GM12892 (cell line): ENCODE results near the gene LRMDA.
"Not testable (repeated sequence)": the region's sequence is repeated elsewhere in the genome, so short reads cannot be mapped to it uniquely, and the experiment has no call there.

Source experiments
- DNase-seq: peaks from one replicate; pipeline ENCODE4 v3.0.0; 2011; ENCODE audit not compliant: insufficient read length
- FAIRE-seq: peaks from 2 replicates; lab custom pipeline; 2011; peaks lifted over from hg19 to GRCh38; lab: Jason Lieb, UNC
- POLR2A ChIP-seq: IDR thresholded peaks from 2 replicates; pipeline ENCODE4 v1.6.1; 2011; ENCODE audit warnings: low read depth, low read length, control low read depth
- POLR2AphosphoS5 ChIP-seq: IDR thresholded peaks from 2 replicates; pipeline ENCODE4 v1.6.1; 2011; ENCODE audit warnings: low read depth, low read length, control low read depth
- TAF1 ChIP-seq: IDR thresholded peaks from 2 replicates; pipeline ENCODE4 v1.6.1; 2011; ENCODE audit warnings: low read depth, mild to moderate bottlenecking, control low read depth, low read length, borderline replicate concordance

Gene LRMDA

GRCh38 chr10:76581506-76582256, 1150.3 kb downstream of the LRMDA start:
- no peak for TF ChIP-seq POLR2AphosphoS5
- TF ChIP-seq POLR2A: no peak
- TF ChIP-seq TAF1: no peak
- DNase-seq (no peak), FAIRE-seq (no peak)

GRCh38 chr10:76582531-76582930, 1151.1 kb downstream of the LRMDA start:
- TF ChIP-seq TAF1: no peak
- no peak for TF ChIP-seq POLR2A
- no peak for TF ChIP-seq POLR2AphosphoS5
- FAIRE-seq (no peak), DNase-seq (no peak)

- FAIRE-seq: no peak
- TF ChIP-seq TAF1 (no peak), POLR2A (no peak), POLR2AphosphoS5 (no peak)
- DNase-seq: no peak
Measured at GRCh38 chr10:76583711-76584161, 1152.3 kb downstream of the LRMDA start.

GRCh38 chr10:76584466-76584865, 1153.0 kb downstream of the LRMDA start:
- FAIRE-seq, DNase-seq: not testable (repeated sequence)
